Stimulated activated effector memory CD8-positive, alpha-beta T cell treated with anti-CD3 and anti-CD28 coated beads, Interleukin-12 subunit alpha, Interleukin-12 subunit beta, amount 100 ng/mL, for 72 hours (primary cell): Measurements from ENCODE around the gene PHKG2.

Experiments
- ATAC-seq: fragments of 150-1000 bp; cut with Tn5 transposase; 2 replicates; pipeline ENCODE4 v1.10.0; 2021
- DNase-seq, 2 donors: peaks; one replicate each; pipeline ENCODE4 v3.0.0; 2021 to 2022; ENCODE audit warnings: low spot score in 2 of 2
- H3K27ac Mint-ChIP-seq: one replicate; pipeline ENCODE4 v1.8.0; 2022; ENCODE audit warnings: mild to moderate bottlenecking, mixed read lengths
- H3K36me3 Mint-ChIP-seq: one replicate; pipeline ENCODE4 v1.8.0; 2022; ENCODE audit warnings: mild to moderate bottlenecking, mixed read lengths
- H3K4me1 Mint-ChIP-seq: one replicate; pipeline ENCODE4 v1.8.0; 2022; ENCODE audit warnings: mixed read lengths
- H3K4me3 Mint-ChIP-seq: one replicate; pipeline ENCODE4 v1.8.0; 2022; ENCODE audit warnings: mild to moderate bottlenecking, mixed read lengths
- H3K9me3 Mint-ChIP-seq: one replicate; pipeline ENCODE4 v1.8.0; 2022; ENCODE audit warnings: mixed read lengths

PHKG2 gene

GRCh38 chr16:30758988-30759491, 10.8 kb downstream of the PHKG2 start:
- no peak for ATAC-seq
- no peak overlapping the region for H3K27ac Mint-ChIP-seq
- no peaks in the 10 kb centered on the region for H3K9me3 Mint-ChIP-seq
- no peak for DNase-seq
- H3K36me3 Mint-ChIP-seq: peaks cover 64% of the 10 kb centered on the region
- H3K4me3 Mint-ChIP-seq: no peak overlapping the region
- peaks cover 27% of the 10 kb centered on the region for H3K4me1 Mint-ChIP-seq

- ATAC-seq (no peak), DNase-seq (no peak)
- Mint-ChIP-seq H3K4me3 (peak overlapping the region; percentile 92), H3K9me3 (no peaks in the 10 kb centered on the region), H3K27ac (no peak overlapping the region), H3K36me3 (peaks cover 65% of the 10 kb centered on the region), H3K4me1 (peaks cover 28% of the 10 kb centered on the region)
Observed at GRCh38 chr16:30760001-30760559, 11.9 kb downstream of the PHKG2 start.

DNA sequence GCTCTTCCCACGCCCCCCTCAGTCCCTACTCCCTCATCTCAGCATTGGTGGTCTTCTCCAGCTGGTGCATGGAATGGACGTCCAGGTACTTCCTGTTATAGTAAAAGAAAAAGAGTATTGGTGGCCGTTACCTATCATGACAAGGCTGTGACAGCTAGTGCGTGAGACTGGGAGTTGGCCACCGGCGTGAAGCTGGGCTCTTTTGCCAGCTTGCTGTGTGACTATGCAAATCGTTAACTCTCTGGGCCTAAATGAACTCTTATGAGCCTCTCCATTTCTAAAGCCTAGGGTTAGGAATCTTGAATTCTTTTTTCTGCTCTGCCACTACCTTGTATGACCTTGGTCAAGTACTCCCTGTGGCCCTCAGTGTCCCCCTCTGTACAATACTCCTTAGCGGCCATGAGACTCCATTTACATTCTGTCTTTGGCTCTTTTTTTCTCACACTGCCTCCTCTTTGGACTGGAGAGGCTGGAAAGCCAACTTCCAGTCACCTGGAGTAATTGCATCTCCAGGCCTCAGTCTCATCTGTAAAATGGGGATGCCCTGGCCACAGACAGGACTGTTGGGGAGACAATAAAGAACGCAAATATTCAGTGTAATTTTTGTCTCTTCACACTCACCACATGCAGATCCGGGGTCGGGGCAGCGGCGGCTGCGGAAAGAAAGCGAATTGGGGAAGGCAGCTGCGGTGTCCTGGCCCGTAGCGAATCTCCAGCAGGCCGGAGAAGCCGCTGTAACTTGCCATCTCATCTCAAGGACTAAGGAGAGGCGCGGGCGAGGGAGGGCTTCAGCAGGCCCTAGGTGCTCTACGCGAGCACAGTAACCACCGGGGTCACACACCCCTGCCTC, 12.6 kb downstream of the PHKG2 start:
- peaks cover 28% of the 10 kb centered on the region for H3K4me1 Mint-ChIP-seq
- DNase-seq (no peak), ATAC-seq (no peak)
- no peaks in the 10 kb centered on the region for H3K9me3 Mint-ChIP-seq
- peaks cover 65% of the 10 kb centered on the region for H3K36me3 Mint-ChIP-seq
- peak overlapping the region; percentile 84 for H3K27ac Mint-ChIP-seq
- H3K4me3 Mint-ChIP-seq: peak overlapping the region; percentile 92

DNA sequence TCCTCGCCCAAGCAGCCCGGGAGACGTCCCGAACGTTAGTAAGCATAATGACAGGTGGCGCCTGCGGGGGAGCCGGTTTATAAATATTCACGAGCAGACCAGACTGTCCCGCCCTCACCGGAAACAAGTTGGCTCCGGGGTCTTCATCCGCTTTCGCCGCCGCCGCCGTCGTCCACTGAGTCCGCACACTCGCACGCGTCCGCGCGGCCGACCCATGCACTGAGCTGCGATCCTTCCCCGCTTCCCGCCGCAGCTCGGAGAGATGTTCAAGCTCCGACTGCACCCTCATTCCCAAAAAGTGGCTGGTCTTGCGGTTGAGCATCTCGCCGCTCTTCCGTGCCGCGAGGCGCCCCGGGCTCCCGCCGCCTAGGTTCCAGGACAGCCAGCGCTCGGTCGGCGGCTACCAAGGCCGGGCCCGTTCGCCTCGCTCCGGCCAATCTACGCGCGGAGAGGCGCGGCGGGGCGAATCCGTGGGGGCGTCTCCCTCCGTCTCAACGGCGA, 13.3 kb downstream of the PHKG2 start:
- peak; percentile 66 for ATAC-seq
- no peaks in the 10 kb centered on the region for H3K9me3 Mint-ChIP-seq
- H3K4me3 Mint-ChIP-seq: peak overlapping the region; percentile 92
- peak in 1 of 2 donors; percentile 77 for DNase-seq
- H3K27ac Mint-ChIP-seq: peak overlapping the region; percentile 84
- H3K36me3 Mint-ChIP-seq: peaks cover 65% of the 10 kb centered on the region
- H3K4me1 Mint-ChIP-seq: peaks cover 28% of the 10 kb centered on the region

GRCh38 chr16:30761928-30762902, 14.0 kb downstream of the PHKG2 start, which contains the start of the genes CFAP119 and RNF40:
CFAP119 (minus strand) TSS chr16:30762062; CDS start chr16:30761748, 314 bp downstream.
RNF40 (plus strand) TSS chr16:30762322; CDS start chr16:30762546, 224 bp downstream.
- Mint-ChIP-seq H3K36me3 (peaks cover 65% of the 10 kb centered on the region), H3K4me1 (peaks cover 28% of the 10 kb centered on the region), H3K9me3 (no peaks in the 10 kb centered on the region), H3K27ac (peak within 1 kb of the TSS; percentile 84), H3K4me3 (peak within 1 kb of the TSS; percentile 92)
- DNase-seq (peak; percentile 86 to 95), ATAC-seq (peak; percentile 94)

GRCh38 chr16:30762991-30763725, 14.9 kb downstream of the PHKG2 start:
- DNase-seq (no peak), ATAC-seq (no peak)
- Mint-ChIP-seq H3K4me1 (peaks cover 28% of the 10 kb centered on the region), H3K27ac (peak overlapping the region; percentile 84), H3K9me3 (no peaks in the 10 kb centered on the region), H3K4me3 (peak overlapping the region; percentile 92), H3K36me3 (peaks cover 73% of the 10 kb centered on the region)

DNA sequence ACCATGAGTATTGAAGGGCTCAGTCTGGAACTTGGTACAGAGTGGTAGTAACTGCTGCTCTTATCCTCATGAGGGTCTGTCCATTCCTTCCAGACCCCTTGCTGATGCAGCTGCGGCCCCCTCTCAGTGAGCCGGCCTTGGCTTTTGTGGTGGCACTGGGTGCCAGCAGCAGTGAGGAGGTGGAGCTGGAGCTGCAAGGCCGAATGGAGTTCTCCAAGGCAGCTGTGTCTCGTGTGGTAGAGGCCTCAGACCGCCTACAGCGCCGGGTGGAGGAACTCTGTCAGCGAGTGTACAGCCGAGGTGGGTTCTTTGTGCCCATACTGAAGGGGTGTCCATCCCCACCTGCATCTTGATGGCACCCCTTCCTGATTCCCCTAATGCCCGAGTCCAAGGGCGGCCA, 15.9 kb downstream of the PHKG2 start:
- H3K4me3 Mint-ChIP-seq: peak overlapping the region; percentile 92
- H3K36me3 Mint-ChIP-seq: peaks cover 82% of the 10 kb centered on the region
- peaks cover 28% of the 10 kb centered on the region for H3K4me1 Mint-ChIP-seq
- ATAC-seq (no peak), DNase-seq (no peak)
- no peaks in the 10 kb centered on the region for H3K9me3 Mint-ChIP-seq
- H3K27ac Mint-ChIP-seq: peak overlapping the region; percentile 17

DNA sequence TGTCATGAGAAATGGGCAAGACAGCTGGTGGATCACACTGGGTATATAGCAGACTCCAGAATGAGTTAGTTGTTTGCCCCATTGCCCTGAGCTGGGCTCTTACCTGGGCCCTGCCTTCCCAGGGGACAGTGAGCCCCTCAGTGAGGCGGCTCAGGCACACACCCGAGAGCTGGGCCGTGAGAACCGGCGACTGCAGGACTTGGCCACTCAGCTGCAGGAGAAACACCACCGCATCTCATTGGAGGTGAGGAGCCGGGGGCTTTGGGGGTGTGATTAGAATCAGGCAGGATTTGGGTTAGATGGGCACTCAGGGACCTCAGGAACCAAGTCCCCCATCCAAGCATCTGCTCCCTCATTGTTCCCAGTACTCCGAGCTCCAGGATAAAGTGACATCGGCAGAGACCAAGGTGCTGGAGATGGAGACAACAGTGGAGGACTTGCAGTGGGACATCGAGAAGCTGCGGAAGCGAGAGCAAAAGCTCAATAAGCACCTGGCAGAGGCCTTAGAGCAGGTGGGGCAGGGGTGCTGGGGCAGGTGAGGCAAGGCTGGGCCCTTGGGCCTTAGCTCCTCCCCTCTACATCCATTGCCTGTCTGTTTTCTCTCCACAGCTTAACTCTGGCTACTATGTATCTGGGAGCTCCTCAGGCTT, 16.7 kb downstream of the PHKG2 start:
- Mint-ChIP-seq H3K27ac (no peak overlapping the region), H3K9me3 (no peaks in the 10 kb centered on the region), H3K4me1 (peaks cover 28% of the 10 kb centered on the region), H3K36me3 (peaks cover 90% of the 10 kb centered on the region), H3K4me3 (no peak overlapping the region)
- DNase-seq: no peak
- no peak for ATAC-seq

- DNase-seq (no peak), ATAC-seq (no peak)
- Mint-ChIP-seq H3K9me3 (no peaks in the 10 kb centered on the region), H3K27ac (peak overlapping the region; percentile 1), H3K36me3 (peaks cover 99% of the 10 kb centered on the region), H3K4me1 (peaks cover 15% of the 10 kb centered on the region), H3K4me3 (no peak overlapping the region)
Observed at GRCh38 chr16:30766206-30766932, 18.1 kb downstream of the PHKG2 start.

DNA sequence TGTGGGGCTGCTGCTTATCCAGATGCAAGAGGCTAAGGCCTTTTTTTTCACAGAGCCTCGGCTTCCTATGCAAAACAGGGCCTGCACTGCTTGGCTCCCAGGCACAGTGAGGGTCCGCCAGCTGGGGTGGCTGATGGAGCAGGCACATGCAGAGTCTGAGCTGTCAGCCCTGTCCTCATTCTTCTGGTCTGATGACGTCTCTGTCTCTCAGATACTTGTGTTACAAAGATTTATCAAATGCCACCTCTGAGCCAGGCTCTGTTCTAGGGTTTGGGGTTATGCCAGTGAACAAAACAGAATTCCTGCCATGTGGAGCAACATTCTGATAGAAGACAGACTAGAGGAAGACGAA, 18.7 kb downstream of the PHKG2 start:
- no peaks in the 10 kb centered on the region for H3K9me3 Mint-ChIP-seq
- peaks cover 100% of the 10 kb centered on the region for H3K36me3 Mint-ChIP-seq
- H3K27ac Mint-ChIP-seq: peak overlapping the region; percentile 1
- no peak overlapping the region for H3K4me3 Mint-ChIP-seq
- ATAC-seq (no peak), DNase-seq (no peak)
- H3K4me1 Mint-ChIP-seq: peaks cover 18% of the 10 kb centered on the region

- H3K36me3 Mint-ChIP-seq: peaks cover 100% of the 10 kb centered on the region
- DNase-seq: no peak
- H3K4me1 Mint-ChIP-seq: peaks cover 25% of the 10 kb centered on the region
- no peaks in the 10 kb centered on the region for H3K9me3 Mint-ChIP-seq
- H3K27ac Mint-ChIP-seq: no peak overlapping the region
- no peak overlapping the region for H3K4me3 Mint-ChIP-seq
- ATAC-seq: peak; percentile 60
Observed at GRCh38 chr16:30767767-30768465, 19.7 kb downstream of the PHKG2 start.

- Mint-ChIP-seq H3K9me3 (no peaks in the 10 kb centered on the region), H3K36me3 (peaks cover 100% of the 10 kb centered on the region), H3K27ac (peak overlapping the region; percentile 37), H3K4me1 (peaks cover 23% of the 10 kb centered on the region), H3K4me3 (no peak overlapping the region)
- no peak for DNase-seq
- no peak for ATAC-seq
Observed at GRCh38 chr16:30768583-30769181, 20.5 kb downstream of the PHKG2 start.
